Hepatocyte (in vitro differentiated cells): ENCODE data around the gene CPOX.

Experiments used
- EZH2 ChIP-seq: fragments of 200-600 bp; sonication (generic); IDR thresholded peaks from 2 replicates; pipeline ENCODE4 v1.6.1; 2016; ENCODE audit warnings: antibody characterized with exemption, mild to moderate bottlenecking, borderline replicate concordance
- EZH2phosphoT487 ChIP-seq: fragments of 200-600 bp; sonication (generic); IDR thresholded peaks from one replicate; pipeline ENCODE4 v1.6.1; 2018; ENCODE audit warnings: antibody characterized with exemption, mild to moderate bottlenecking, low read depth, moderate library complexity; ENCODE audit not compliant: unreplicated experiment, severe bottlenecking
- TF ChIP-seq, protein P1 (sequence below): fragments of 200-600 bp; sonication (generic); IDR thresholded peaks from 2 replicates; pipeline ENCODE4 v1.5.1; 2016; ENCODE audit warnings: antibody characterized with exemption, mild to moderate bottlenecking; ENCODE audit not compliant: poor library complexity

- TF ChIP-seq EZH2 (no peak), EZH2phosphoT487 (no peak)
- TF ChIP-seq, protein P1, sequence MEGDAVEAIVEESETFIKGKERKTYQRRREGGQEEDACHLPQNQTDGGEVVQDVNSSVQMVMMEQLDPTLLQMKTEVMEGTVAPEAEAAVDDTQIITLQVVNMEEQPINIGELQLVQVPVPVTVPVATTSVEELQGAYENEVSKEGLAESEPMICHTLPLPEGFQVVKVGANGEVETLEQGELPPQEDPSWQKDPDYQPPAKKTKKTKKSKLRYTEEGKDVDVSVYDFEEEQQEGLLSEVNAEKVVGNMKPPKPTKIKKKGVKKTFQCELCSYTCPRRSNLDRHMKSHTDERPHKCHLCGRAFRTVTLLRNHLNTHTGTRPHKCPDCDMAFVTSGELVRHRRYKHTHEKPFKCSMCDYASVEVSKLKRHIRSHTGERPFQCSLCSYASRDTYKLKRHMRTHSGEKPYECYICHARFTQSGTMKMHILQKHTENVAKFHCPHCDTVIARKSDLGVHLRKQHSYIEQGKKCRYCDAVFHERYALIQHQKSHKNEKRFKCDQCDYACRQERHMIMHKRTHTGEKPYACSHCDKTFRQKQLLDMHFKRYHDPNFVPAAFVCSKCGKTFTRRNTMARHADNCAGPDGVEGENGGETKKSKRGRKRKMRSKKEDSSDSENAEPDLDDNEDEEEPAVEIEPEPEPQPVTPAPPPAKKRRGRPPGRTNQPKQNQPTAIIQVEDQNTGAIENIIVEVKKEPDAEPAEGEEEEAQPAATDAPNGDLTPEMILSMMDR: no peak
These were observed 11.4 kb downstream of the CPOX start for GRCh38 chr3:98582042-98582441.
